Activated T-cell treated with anti-CD3 and anti-CD28 coated beads for 1 hour (primary cell): ENCODE data around the gene CHD2.
"Not testable (repeated sequence)": the region's sequence is repeated elsewhere in the genome, so short reads cannot be mapped to it uniquely, and the experiment has no call there.

Experiments
- DNase-seq: peaks from one replicate; pipeline ENCODE4 v3.0.0-alpha.2; 2020; ENCODE audit warnings: low read depth

The CHD2 gene

DNA sequence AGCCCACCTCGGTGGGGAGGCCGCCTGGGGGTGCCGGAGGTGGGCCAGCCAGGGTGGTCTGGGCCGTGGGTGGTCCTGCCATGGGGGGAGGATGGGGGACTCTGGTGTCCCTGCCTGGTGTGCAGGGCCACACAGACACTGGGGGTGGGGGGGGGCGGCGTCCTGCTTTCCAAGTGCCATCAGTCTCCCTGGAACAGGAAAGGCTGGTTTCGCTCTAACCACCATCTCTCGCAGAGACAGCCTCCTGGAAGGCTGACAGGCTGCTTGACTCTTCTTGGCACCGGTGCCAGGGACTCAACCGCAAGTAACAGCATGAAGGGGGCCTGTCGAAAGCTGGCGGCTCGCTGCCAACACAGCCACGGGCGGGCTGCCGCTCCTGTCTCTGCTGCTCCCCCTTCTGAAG is 148.6 kb downstream of the CHD2 start:
- DNase-seq, result no peak

- DNase-seq, result no peak
Observed at GRCh38 chr15:93049233-93049632, 149.1 kb downstream of the CHD2 start.

GRCh38 chr15:93049914-93050578 is 149.9 kb downstream of the CHD2 start:
- no peak for DNase-seq

GRCh38 chr15:93050648-93051047 is 150.5 kb downstream of the CHD2 start:
- no peak for DNase-seq

- no peak for DNase-seq
Observed at GRCh38 chr15:93051236-93052089, 151.3 kb downstream of the CHD2 start.

- no peak for DNase-seq
Observed at GRCh38 chr15:93052090-93052879, 152.2 kb downstream of the CHD2 start.

DNA sequence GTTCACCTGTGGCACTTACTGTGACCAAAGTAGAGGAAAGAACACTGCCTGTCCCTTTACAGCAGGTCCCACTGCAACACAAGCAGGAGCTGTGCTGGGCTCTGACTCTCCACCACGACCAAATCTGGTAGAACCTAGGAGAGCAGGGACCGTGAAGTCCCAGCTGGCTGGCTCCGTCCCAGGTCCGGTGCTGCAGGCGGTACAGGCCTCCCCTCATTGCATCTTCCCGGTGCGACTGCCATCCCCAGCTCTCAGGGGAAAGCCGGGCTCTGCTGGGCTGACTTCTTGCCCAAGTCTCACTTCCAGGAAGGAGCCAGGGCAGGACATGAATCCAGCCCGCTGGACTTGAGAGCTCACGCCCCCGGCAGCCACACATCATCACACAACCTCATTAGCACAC is 155.1 kb downstream of the CHD2 start:
- DNase-seq, result no peak

DNA sequence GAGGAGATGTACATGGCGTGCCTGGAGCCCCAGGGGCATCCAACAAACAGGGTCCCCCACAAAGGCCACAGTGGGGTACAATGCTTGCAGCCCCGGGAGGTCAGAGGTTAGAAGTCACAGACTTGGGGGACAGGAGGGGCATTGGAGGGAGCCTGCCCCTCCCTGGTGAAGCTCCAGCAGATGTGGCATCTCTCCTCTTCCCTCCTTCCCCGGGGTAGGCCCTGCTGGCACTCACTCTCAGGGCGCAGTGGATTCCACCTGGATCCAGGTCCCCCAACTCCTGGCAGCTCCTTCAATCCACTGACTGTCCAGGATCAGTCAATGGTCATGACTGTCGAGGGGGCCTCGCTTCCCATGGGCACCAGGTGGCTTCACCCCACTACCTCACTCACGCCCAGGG is 156.7 kb downstream of the CHD2 start:
- DNase-seq, result no peak

DNA sequence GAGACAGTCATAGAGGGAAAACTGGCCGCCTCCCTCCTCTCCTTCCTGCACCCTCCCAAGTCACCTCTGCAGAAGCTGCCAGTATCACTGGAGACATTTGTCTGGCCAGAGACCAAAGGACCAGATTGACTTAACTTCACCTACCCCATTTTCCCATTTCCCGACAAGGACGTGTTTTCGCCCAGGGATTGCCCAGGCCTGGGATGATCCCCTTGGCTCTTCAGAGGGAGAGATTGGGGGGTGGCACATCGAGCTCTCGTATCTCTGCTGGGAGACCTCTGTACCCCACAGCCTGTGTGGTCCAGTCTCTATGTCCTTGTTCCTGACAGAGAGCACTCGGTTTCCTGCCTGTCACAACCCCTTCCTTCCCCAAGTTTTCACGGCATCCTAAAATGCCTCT is 157.5 kb downstream of the CHD2 start:
- no peak for DNase-seq

DNA sequence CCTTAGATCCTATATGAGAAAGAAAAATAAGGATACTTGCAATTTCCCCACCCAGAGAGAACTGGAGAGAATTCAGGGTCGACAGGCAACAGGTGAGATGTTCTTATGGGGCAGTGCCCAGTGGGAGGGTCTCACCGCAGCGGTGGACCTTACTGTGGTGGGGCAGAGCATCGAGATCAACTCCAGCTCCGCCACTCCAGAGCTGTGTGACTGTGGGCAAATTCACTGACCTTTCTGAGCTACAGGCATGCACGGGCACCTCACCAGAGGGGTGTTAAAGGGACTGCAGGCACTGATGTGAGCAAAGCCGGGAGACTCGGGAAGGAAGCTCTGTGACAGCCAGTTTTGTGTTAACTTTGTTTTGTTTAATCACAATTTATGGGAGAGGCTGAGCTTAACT is 158.0 kb downstream of the CHD2 start:
- no peak for DNase-seq

GRCh38 chr15:93058904-93059427 is 158.8 kb downstream of the CHD2 start:
- no peak for DNase-seq

DNA sequence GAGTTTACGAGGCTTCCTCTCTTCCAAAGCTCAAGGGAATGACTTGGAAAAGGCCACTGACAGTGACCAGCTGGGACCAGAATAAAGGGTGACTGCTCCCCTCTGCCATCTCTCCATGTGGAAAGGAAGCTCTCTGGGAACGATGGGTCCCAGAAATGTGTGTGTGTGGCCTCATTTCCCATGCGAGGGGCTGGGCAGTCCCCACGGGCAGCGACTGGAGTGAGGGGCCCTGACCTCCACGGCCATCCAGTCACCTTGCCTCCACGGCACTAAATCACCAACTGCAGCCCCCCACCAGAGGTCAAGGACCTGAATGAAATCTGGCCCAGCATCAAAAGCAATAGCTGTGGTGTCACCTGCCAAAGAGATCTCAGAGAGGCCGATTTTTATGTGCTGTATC is 159.3 kb downstream of the CHD2 start:
- DNase-seq, result no peak

- DNase-seq, result no peak
Observed at GRCh38 chr15:93060336-93061248, 160.5 kb downstream of the CHD2 start.

DNA sequence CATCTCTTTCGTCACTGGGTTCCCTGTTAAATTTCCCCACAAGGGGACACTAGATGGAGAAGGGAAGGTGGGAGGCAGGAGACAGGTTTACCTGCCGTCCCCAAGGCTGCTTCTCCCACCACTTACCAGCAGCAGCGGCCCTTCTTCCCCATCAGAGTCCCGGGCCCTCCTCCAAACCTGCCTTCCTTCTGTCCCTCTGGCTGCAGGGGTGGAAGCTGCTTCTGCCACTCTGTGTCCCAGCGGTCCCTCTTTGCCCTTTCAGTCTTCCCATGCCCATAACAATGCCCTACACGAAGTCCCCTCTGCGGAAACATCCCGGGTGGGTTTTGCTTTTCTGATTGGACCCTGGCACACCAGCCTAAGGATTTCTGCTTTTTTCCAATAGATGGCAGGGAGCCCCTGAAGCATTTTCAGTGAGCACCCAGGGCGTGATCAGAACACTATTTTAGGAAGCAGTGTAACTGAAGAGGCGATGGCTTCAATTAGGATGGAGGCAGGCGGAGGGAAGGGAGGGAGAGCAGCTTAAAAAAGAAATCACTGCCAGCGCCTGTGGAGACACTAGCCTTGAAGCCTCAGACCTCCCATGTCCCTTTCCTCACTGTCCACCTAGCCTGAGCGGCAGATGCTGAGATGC is 162.6 kb downstream of the CHD2 start:
- DNase-seq, result not testable (repeated sequence)

DNA sequence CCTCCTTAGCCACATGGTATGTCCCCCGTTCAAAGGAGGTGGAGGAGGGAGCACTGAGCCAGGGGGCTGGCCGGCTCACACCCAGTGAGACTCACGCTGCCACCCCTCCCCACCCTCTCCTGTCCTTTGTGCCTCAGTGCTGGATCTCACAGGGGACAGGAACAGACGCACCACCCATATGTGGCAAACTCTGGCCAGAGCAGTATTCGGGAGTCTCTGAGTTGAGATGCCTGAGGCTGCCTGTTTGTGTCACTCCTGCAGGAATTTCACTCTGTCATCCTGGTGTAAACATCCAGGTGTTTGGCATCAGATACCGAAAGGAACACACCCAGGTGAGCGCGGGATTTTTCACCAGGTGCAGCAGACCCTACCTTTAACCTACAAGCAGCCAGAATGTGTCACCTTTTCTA is 163.1 kb downstream of the CHD2 start:
- DNase-seq, result no peak

- DNase-seq, result no peak
Observed at GRCh38 chr15:93063796-93064690, 163.9 kb downstream of the CHD2 start.

DNA sequence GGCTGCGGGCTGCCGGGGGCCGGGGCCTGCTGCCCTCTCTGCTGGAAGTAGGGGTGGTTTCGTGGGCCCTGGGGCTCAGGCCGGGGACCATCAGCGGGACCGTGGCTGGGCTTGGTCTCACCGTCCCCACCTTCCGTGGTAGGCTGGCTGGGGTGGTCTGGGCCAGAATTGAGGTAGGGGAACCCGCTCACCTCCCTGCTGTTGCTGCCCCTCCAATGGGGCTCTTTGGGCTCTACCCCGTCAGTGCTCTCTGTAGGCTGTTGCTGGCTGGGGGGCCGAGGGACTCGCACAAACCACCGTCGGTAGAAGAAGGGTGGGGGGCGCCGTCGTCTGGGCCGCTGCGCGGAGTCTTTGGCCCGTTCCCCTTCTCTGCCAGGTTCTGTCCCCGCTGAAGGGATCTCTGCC is 165.5 kb downstream of the CHD2 start:
- DNase-seq, result no peak

- DNase-seq, result no peak
Observed at GRCh38 chr15:93066224-93066681, 166.1 kb downstream of the CHD2 start.

- no peak for DNase-seq
Observed at GRCh38 chr15:93066834-93067648, 166.9 kb downstream of the CHD2 start.
